ENCODE measurements around the gene P2RX7.
"Not testable (repeated sequence)": the region's sequence is repeated elsewhere in the genome, so short reads cannot be mapped to it uniquely, and the experiment has no call there.

P2RX7 gene

DNA sequence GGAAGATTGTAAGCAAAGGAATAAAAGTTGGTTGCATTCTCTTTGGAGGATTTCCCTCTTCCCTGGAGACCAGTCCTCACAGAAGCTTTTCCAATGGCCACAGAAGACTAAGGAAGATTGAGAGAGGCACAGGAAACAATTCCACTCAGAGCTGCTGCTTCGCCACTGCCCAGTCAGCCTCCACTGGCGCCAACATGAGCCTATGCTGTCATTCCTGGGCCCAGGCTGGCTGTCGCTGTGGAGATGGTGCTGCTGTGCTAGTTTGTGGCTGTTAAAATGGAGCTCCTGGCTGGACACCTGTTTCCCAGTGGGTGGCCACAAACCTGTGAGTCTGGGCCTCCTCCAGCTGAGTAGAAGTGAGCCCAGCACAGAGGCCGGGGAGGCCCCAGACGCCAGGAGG, 6.6 kb downstream of the P2RX7 start:
- no peak for DNase-seq

DNA sequence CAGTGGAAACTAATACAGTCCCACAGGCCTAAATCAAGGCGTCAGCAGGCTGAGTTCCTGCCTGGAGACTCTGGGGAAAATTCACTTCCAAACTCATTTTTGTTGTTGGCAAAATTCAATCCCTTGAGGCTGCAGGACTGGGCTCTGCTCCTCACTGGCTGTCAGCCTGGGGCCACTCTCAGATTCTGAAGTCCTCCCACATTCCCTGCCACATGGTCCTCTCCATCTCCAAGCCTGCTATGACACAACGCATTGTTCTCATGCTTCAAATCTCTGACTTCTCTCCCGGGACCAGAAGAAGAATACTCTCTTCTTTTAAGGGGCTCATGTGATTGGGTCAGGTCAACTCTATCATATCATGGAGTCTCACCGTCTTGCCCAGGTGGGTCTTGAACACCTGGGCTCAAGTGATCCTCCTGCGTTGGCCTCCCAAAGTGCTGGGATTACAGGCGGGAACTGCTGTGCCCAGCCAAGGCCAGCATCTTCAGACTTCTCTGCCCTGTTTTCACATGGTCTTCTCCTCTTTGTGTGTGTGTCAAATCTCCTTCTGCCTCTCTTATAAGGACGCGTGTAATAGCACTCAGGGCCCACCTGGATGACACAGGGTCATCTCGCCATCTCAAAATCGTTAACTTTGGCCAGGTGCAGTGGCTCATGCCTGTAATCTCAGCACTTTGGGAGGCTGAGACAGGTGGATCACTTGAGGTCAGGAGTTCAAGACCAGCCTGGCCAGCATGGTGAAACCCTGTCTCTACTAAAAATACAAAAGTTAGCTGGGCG, 9.7 kb downstream of the P2RX7 start:
- no peak for DNase-seq

- DNase-seq, result no peak
These were observed 11.8 kb downstream of the P2RX7 start for GRCh38 chr12:121144416-121144914.

- DNase-seq, result no peak
These were observed 12.5 kb downstream of the P2RX7 start for GRCh38 chr12:121145221-121145620.

DNA sequence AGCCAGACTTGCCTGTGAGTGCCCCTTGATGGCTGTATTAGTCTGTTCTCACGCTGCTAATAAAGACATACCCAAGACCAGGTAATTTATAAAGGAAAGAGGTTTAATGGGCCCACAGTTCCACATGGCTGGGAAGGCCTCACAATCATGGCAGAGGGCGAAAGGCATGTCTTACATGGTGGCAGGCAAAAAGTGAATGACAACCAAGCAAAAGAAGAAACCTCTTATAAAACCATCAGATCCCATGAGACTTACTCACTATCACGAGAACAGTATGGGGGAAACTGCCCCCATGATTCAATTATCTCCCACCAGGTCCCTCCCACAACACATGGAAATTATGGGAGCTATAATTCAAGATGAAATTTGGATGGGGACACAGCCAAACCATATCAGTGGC, 16.6 kb downstream of the P2RX7 start:
- not testable (repeated sequence) for DNase-seq

GRCh38 chr12:121154793-121155375, 22.2 kb downstream of the P2RX7 start:
- DNase-seq, result no peak

- DNase-seq, result no peak
These were observed 23.7 kb downstream of the P2RX7 start for GRCh38 chr12:121156365-121156764.

DNA sequence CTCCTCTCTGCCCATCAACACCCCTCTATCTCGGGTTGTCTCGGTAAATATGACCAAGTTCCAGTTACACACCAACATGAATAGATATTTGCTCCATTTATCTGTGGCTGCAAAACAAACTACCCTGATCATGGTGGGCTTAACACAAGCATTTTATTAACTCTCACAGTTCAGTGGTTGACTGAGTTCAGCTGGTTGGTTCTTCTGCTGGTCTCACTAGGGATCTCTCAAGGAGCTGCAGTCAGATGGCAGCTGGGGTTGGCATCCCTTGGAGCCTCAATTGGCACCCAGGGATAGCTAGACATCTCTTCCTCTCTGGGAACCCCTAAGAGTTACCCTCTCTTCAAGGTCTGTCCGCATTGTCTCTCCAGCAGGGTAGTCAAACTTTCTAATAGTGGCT, 25.4 kb downstream of the P2RX7 start:
- no peak for DNase-seq

- not testable (repeated sequence) for DNase-seq
These were observed 26.2 kb downstream of the P2RX7 start for GRCh38 chr12:121158728-121159351.

GRCh38 chr12:121159467-121160307, 27.0 kb downstream of the P2RX7 start:
- no peak for DNase-seq

DNA sequence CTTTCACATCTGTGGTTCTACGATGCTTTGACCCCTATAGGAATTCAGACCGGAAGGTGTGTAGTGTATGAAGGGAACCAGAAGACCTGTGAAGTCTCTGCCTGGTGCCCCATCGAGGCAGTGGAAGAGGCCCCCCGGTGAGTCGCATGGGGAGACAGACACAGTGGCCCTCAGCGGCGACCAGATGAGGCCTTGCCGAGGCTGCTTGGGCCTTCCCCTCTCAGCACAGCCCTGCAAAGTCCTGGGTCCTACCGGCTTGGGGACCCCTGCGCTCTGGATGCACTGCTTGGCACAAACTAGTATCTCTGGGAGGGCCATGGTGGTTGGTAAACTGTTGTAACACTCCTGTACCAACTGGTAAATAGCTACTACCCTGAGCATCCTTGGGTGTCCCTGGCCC, 29.7 kb downstream of the P2RX7 start:
- no peak for DNase-seq

GRCh38 chr12:121162985-121163384, 30.3 kb downstream of the P2RX7 start:
- no peak for DNase-seq

- not testable (repeated sequence) for DNase-seq
These were observed 32.2 kb downstream of the P2RX7 start for GRCh38 chr12:121164839-121165238.

- DNase-seq, result no peak
These were observed 32.6 kb downstream of the P2RX7 start for GRCh38 chr12:121165316-121165715.

DNA sequence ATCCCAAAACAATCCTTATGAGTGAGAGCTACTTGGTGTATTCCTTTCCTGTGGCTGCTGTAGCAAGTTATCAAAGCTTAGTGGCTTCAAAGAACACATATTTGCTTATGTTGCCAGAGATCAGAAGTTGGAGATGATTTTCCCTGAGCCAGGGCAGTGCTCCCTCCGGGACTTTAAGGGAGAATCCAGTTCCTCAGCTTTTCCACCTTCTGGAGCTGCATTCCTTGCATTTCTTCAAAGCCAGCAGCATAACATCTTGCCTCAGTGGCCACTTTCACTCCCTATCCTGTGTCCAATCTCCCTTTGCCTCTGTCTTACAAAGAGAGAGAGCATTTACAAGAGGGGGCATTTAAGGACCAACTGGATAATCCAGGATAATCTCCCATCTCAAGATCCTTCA, 33.7 kb downstream of the P2RX7 start:
- no peak for DNase-seq

DNA sequence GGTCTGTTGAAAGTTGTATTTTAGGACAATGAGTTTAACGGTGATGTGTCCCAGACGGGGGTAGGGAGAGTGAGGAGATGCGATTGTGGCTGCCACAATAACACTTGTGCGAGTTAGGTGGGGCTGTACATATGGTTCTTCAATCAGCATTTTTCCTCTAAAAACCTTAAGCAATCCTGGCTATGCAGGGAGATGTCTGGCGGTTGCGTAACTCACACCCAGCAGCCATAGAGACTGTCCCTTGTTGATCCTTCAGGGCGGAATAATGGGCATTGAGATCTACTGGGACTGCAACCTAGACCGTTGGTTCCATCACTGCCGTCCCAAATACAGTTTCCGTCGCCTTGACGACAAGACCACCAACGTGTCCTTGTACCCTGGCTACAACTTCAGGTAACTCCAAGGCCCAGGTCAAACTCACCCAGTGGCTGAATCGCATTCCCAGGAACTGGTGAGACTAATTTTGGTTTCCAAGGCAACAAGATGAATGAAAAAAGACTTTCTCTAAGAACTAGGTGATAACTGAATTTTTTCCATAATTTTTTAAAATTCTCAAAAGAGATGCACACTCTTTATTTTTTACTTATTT, 34.6 kb downstream of the P2RX7 start:
- DNase-seq, result no peak

GRCh38 chr12:121167951-121168350, 35.3 kb downstream of the P2RX7 start:
- no peak for DNase-seq

GRCh38 chr12:121170151-121170550, 37.5 kb downstream of the P2RX7 start:
- no peak for DNase-seq

DNA sequence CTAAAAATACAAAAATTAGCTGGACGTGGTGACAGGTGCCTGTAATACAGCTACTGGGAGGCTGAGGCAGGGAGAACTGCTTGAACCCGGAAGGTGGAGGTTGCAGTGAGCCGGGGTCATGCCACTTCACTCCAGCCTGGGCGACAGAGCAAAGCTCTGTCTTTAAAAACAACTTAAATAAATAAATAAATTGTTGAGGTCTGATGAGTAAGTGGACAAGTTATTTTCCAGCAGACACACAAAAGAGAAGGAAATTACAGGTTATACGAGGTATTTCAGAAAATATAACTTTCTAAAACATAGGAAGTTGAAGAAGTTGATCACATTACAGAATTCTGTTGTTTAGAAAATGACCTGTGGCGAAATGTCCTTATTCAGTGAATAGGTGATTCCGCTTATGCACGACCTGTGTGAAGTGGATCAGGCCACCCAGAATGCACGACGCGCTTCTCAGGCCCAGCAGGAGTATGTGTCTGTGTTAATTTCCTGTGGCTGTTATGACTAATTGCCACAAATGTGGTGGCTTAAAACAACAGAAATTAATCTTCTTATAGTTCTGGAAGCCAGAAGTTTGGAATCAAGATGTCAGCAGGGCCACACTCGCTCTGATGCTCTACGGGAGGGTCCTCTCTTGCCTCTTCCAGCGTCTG, 38.1 kb downstream of the P2RX7 start:
- no peak for DNase-seq

DNA sequence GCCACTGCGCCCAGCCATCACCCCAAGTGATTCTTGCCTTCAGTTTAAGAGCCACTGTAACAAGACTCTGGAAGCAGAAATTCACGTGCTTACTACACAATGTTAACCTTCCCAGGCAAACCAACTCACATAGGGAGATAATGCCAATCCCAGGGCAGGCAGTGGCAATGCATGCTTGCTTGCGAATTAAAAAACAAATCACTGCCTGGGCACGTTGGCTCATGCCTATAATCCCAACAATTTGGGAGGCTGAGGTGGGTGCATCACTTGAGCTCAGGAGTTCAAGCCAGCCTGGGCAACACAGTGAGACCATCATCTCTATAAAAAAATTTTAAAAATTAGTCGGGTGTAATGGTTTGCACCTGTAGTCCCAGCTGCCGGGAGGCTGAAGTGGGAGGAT, 39.5 kb downstream of the P2RX7 start:
- no peak for DNase-seq

GRCh38 chr12:121175383-121176119, 42.9 kb downstream of the P2RX7 start:
- no peak for DNase-seq
